NCI-H460 (cell line): ENCODE data around the gene STK25. TPM values are rescaled to one million over a fixed set of nuclear protein-coding genes. Genes with fewer than 3 reads are reported as not detected.
"Not testable (repeated sequence)": the region's sequence is repeated elsewhere in the genome, so short reads cannot be mapped to it uniquely, and the experiment has no call there.

Experiments used
- DNase-seq: peaks from one replicate; pipeline ENCODE4 v3.0.0-alpha.2; 2016; ENCODE audit warnings: low read depth; ENCODE audit errors: extremely low read depth
- total RNA-seq: library from RNA; depleted of rRNA; stranded (reverse); fragments of >200 nt; shearing (Covaris generic); gene quantifications from 2 replicates; pipeline ENCODE4 v1.2.3, GENCODE V29; 2014

Gene STK25
- total RNA-seq, 1 experiment from 2014 or later = 108 TPM

DNA sequence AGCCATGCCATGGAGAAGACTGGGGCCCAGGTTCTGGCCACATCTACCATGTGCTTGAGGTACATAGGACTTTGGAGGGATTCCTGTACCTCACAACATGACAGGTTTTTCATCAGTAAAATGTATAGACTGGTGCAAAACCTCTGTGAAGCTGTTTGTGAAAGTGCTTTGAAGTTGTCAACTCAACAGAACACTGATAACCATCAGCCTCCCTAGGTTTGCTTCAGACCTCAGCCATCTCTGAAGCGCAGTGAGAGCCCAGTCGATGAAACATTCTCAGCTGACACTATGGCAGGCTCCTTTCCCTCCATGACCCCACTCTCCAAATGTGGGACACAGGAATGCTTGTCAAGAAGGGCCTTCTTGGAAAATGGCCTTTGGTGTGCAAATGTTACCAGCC is 38.6 kb downstream of the STK25 start:
- DNase-seq = no peak

DNA sequence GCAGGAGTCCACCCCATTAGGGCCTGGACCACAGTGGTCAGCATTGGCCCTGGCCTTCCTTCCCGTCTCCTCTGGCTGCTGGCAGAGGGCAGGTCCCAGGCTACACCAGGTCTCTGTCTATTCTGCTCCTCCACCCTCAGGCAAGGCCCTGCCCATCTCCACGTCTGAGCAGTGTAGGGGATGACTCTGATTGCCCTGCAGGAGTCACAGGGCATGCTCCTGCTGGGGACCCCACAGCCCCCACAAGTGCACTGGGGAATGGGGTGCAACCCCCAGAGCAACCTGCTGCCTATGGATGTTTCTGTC is 40.0 kb downstream of the STK25 start:
- no peak for DNase-seq

DNA sequence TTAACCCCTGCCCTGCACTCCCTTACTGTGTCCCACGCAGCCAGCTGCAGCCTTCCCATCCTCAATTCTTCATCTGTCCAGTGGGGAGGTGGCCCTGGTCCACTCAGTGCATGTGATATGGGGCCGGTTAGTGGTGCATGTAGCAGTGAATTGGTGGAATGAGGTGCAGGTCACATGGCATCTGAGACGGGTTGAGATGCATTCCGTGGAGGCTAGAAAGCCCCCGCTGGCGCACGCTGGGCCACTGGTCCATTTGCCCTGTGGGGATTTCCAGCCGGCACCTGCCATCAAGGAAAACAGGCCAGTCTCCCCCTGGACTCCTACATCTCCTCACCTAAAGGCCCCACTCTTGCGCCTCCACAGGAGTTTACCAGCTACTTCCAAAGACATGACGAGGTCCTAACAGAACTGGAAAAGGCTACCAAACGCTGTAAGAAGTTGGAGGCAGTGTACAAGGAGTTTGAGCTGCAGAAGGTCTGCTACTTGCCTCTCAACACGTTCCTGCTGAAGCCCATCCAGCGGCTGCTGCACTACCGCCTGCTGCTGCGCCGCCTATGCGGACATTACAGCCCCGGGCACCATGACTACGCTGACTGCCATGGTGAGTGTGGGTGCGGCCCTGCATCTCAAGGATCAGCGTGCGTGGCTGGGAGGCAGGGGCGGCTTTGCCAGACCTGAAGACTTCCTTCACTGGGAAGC is 40.5 kb downstream of the STK25 start:
- no peak for DNase-seq

DNA sequence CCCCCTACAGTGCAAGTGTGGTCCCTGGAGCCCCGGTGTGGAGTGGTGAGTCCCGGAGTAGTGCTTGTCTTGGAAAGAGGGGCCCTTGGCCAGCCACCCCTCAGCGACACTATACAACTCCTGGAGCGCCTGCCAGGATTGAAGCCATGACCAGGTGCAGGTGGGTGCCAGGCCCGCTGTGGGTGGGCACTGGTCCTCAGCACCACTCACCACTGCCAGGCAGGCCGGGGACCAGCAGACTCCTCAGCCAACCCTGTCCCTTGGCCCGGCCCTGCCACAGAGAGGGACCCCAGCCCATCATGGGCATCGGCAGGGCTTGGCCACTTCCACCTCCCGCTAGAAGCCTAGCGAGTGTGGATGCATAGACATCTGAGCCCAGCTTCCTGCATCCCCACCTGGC is 42.2 kb downstream of the STK25 start:
- DNase-seq = no peak

DNA sequence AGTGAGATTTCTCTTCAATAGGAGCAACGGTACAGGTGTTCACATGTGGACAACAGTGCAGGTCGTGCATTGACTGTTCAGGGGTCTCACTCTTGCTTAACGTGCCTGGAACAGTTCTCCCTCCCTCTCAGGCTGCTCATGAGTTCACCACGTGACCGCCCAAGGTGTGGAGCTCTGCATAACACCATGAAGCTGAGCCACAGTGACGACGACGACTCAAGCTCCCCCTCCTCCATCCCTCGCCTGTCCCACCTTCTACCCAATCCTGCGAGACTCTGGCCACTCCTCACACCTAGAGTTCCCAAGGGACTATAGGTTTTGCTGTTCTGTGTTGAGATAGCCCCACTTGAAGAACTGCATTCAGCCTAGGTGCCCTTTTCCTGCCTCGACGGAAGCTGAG is 42.8 kb downstream of the STK25 start:
- no peak for DNase-seq

DNA sequence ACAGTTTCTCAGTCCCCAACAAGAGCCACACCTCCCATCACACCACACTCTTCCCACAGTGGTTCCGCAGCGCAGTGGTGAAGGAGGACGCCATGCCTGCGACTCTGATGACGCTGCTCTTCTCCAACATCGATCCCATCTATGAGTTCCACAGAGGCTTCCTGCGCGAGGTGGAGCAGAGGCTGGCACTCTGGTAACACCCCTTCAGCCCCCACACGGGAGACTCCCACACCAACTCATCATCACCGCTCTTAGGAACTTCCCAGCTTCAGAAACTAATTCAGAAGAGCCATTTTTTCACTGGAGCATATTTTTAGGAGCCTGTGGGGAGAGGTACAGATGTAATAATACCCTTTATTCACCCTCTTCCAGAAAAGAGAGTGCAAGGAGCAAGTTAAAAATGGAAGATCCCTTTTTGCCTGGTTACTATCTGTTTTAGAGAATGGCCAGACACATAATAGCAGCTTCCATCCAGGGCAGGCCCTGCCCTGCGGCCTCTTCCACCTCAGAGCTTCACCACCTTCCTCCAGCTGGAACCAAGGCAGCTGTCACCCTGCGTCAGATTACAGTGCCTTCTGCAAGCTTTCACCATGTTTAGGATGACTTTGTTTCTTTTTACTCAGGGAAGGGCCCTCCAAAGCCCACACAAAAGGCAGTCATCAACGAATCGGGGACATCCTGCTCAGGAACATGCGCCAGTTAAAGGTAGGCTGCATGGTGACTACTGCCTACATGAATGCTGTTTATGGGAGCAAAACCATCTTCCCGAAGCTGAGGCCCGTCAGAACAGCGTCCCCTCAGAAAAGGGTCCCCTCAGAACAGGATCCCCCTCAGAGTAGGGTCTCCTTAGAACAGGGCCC is 44.9 kb downstream of the STK25 start:
- no peak for DNase-seq

DNA sequence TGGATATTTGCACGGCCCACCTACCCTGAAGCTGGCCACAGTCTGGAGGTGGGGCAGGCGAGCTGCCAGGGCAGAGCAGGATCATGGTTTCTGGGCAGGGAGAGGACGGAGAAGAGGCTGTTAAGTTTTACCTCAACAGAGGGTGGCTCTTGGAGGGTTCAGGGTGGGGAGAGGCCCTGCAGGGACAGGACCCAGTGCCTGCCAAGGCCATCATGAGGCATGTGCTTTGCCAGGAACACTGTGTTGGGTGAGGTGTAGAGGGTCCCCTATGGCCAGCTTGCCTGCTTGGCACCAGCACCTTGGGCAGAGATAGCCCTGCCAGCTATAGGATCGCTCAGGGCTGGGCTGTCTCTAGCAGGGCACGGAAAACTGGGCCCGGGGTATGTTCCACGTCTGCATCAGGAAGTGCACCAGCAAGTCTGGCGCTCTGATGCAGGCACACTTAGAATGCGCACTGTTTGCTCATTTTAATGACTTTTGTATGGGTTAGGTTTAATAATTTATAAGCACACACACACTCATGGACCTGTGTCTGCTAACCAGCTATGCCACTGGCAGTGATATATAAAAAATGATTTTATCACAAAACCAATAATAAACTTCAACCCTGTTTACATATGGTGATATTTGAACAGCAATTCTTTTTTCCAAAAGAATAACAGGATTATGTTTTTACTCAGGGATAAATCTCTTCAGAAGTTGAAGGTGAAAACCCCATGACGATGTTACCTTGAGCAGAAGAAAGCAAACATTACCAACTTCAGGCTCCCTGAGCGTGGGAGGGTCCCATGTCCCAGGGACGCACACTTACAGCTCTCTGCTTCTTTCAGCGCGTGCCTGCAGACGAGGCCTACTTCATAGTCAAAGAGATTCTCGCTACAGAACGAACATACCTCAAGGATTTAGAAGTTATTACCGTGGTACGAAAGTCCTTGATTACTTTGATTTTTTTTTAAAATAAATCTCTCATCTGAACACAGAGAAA is 46.4 kb downstream of the STK25 start:
- no peak for DNase-seq

DNA sequence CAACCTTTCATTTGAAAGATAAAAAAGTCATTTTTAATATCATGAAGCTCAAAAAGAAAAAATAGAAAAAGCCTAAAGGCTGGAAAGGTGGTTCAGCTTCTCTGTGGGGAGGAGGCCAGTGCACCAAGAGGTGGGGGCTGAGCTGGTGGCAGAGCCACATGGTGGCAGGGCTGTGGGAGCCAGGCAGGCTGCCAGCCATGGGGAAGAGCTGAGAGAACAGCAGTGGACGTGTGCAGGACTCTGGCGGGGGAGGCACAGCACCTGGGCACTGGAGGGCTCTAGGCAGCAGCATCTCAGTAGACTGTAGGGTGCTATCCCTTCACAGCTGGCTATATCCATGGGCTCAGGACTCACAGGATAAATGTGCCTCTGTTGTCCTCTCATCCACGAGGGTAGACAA is 47.8 kb downstream of the STK25 start:
- no peak for DNase-seq

DNA sequence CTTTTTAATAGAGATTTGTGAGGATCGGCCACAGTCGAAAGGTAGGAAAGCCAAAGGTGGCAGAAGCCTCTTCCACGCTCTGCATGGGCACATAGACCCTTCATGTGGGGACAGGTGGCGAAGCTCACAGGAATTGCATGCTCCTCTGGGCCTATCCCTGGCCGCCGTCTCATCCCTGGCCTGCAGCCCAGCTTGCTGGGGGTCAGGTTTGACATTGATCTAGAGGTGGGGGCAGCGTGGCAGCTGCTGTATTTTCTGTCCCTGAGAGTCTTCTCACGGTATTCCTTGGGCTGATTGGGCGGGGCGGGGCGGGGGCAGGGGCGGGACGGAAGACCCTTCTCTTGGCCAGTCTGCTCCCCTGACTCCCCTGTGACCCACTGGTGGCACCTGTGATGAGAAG is 48.9 kb downstream of the STK25 start:
- DNase-seq = no peak

DNA sequence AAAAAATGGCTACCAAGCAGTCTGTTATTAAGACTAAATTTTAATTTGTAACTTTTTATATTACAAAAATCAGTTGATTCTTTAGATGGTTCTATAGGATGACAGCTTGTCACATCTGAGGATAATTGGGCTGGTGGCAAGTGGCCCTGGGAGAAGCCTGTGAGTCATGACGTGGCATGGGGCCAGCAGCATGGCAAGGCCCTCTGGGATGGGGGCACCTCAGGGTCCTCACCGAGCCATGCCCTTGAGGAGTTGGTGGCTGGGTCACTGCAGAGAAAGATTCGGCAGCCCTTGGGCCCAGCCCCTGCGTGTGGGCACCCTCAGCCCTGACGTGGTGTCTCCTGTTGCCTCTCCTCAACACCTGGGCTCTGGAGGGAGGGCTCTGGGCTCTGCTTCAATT is 49.7 kb downstream of the STK25 start:
- no peak for DNase-seq

DNA sequence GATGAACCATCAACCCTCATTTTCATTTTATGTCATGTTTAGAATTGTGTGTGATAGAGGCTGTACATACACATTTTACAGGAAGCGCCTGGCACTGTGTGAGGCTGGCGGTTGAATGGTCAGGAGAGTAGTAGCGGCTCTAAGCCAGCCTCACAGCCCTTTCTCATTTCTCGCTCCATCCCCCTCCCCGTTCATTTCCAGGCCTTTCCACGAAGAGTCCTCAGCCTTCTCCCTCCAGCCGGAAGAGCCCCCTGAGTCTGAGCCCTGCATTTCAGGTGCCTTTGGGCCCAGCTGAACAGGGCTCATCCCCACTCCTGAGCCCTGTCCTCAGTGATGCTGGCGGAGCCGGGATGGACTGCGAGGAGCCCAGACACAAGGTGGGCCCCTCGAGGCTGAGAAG is 51.8 kb downstream of the STK25 start:
- DNase-seq = no peak

DNA sequence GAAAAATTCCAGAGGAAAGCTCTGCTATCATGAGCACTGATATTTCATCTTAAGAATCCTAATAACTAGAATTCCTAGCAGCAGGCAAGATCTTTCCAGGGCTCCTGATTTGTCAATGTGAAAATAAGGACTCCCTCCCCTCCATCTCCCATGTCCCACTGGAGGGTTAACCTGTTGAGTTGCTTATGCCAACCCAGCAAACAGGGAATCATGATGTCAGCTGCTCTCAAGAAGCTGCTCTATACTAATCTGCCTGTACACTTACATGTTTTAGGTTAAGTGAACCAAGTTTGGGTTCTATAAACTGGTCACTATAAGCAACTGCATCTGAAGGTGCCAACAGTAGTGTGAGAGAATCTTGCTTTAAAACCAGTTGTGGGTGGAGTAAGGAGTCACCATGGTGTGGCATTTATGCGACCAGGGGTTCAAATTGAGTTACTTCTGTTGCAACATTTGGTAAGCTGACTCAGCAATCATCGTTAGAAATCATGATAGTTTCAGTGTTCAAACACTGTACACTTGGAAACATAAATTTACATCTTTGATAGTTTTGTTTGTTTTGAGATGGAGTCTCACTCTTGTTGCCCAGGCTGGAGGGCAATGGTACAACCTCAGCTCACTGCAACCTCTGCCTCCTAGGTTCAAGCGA is 53.4 kb downstream of the STK25 start:
- no peak for DNase-seq

DNA sequence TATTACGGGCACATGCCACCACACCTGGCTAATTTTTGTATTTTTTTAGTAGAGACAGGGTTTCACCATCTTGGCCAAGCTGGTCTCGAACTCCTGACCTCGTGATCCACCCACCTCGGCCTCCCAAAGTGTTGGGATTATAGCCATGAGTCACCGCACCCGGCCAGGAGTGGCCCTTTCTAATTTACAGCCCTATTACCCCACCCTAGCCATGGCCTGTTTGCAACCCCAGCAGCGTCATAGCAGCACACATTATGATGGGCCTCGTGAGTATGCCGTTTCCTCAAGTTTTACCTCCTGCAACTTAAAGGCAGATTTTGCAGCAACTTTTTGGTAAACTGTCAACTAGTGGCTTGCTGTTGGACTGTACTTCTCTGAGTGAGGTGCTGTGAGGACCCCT is 54.5 kb downstream of the STK25 start:
- DNase-seq = not testable (repeated sequence)

DNA sequence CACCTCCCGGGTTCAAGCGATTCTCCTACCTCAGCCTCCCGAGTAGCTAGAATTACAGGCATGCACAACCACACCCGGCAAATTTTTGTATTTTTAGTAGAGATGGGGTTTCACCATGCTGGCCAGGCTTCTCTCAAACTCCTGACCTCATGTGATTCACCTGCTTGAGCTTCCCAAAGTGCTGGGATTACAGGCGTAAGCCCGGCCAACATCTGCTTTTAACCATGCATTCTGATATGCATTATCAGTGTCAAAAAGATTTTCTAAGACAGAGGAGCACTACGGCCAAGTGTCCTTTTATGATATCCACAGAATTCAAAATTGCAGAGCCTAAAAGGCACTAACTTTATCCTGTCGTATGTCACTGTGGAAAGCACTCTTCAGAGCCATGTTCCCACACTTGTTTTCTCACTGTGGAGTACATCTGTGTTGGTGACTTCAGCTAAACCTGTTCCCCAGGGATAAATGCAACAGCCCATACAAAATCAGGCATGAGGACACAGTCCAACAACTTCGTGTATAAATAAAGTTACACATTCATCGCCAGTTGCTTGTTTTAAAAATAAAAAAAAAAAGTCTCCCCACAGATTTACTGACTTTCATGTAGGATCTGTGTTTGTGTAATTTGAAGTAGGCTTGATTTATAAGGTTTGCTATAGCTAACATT is 56.4 kb downstream of the STK25 start:
- DNase-seq = no peak

DNA sequence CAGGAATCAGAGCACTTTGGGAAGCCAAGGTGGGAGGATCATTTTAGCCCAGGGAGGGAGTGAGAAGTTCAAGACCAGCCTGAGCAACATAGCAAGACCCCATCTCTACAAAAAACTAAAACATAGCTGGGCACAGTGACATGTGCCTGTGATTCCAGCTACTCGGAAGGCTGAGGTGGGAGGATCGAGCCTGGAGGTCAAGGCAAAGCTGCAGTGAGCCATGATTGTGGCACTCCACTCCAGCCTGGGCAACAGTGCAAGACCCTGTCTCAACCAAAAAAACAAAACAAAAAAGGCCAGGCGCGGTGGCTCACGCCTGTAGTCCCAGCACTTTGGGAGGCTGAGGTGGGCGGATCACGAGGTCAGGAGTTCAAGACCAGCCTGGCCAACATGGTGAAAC is 58.3 kb downstream of the STK25 start:
- DNase-seq = not testable (repeated sequence)

DNA sequence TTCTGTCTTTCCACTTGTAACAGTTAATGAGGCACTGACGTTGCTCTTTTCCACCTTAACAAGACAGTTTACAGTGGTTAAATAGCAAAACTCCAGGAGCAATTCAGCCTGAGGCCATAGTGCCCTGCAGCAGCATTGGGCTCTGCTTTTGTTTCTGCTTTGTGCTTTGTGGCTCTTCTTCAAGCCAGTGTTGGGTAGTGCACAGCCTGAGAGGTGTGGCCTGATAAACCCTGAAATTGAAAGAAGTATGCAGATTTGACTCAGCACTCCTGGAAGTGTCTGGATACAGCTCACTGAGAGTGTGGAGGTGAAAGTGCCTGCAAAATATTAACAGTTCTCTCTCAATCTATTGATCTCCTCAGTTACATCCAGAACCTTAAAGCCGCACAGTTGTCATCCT is 63.0 kb downstream of the STK25 start:
- no peak for DNase-seq

DNA sequence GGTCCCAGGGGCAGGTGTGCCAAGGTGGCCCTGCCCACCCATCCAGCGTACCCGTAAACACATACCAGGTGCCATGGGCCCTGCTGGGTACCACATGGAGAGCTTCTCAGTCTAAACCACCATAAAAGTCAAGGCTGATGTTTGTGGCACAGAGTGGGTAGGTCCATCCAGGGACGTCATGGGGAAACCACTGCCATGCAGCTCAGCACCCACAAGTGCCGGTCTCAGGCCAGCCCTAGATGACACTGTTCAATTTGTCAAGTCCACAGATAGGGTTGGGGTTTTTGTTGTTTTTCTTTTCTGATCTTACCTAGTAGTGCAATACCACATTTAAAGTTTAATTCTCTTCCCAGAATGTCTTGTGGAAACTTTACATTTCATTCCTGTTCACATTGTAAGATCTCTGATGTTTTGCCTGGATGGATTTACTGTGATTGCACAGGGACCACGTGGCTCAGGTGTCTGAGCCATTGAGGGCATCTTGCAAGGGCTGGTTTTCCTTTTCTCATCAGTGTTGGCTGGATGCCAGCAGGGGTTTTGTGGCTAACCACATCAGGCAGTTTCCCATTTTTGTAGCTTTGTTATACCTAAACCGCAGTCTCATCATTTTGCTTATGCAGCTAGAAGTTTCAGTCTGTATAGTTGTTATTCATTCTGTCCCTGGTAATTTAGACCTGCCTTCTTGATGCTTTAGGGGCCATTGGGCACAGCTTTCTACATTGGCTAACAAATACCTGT is 64.7 kb downstream of the STK25 start:
- no peak for DNase-seq
